OCI-LY3 (cell line): ENCODE data around the gene ERC1.

Source experiments
- CTCF ChIP-seq: fragments of 200-600, 300-600 bp; sonication (generic); IDR thresholded peaks from 2 replicates; pipeline ENCODE4 v1.5.1; 2014; ENCODE audit warnings: antibody characterized with exemption, low read length, low read depth
- EZH2phosphoT487 ChIP-seq: fragments of 200-600 bp; shearing (Covaris generic); IDR thresholded peaks from 2 replicates; pipeline ENCODE4 v1.6.1; 2018; ENCODE audit warnings: antibody characterized with exemption, mixed run types, low read depth

DNA sequence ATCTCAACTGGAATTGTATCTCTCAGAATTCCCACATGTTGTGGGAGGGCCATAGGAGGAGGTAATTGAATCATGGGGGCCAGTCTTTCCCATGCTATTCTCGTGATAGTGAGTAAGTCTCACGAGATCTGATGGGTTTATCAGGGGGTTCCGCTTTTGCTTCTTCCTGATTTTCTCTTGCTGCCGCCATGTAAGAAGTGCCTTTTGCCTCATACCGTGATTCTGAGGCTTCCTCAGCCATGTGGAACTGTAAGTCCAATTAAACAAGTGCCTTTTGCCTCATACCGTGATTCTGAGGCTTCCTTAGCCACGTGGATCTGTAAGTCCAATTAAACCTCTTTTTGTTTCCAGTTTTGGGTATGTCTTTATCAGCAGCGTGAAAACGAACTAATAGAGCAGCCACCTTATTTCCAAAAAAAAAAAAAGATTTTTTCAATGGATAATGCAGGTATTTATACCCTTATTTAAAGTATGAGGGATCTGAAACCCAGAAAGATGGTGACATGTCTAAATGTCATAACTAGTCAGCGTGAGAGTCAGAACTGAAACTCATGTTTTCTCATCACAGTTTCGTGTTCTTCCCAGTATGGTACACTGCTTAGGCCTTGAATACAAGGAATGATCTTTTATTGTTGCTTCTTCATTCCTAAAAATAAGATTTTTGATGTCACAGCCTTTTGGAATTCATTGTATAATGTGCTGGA lies 89.6 kb downstream of the ERC1 start:
- TF ChIP-seq CTCF, result no peak
- TF ChIP-seq EZH2phosphoT487, result no peak
